A673 (cell line): ENCODE data around the gene WFIKKN1.

Experiments used
- EZH2 ChIP-seq: fragments of 200-600 bp; sonication (generic); IDR thresholded peaks from 2 replicates; pipeline ENCODE4 v1.6.1; 2017; ENCODE audit warnings: borderline replicate concordance, low read depth, mild to moderate bottlenecking, mixed read lengths, antibody characterized with exemption, low read length; ENCODE audit not compliant: poor library complexity, severe bottlenecking
- TF ChIP-seq, protein P1 (sequence below): fragments of 300-800, 200-600 bp; sonication (generic); conservative IDR thresholded peaks from 2 replicates; pipeline ENCODE4 v1.5.1; 2017; ENCODE audit warnings: low read depth, mild to moderate bottlenecking, antibody characterized with exemption, low read length, moderate library complexity, mixed read lengths

DNA sequence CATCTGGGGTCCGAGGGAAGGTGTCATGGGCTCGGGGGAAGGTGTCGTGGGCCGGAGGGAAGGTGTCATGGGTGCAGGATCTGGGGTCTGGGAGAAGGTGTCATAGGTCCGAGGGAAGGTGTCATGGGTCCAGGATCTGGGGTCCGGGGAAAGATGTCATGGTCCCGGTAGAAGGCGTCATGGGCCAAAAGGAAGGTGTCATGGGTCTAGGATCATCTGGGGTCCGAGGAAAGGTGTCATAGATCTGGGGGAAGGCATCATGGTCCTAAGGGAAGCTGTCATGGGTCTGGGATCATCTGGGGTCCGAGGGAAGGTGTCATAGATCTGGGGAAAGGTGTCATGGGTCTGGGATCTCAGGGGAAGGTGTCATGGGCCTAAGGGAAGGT is 40.0 kb upstream of the WFIKKN1 start:
- TF ChIP-seq EZH2, result no peak
- TF ChIP-seq, protein P1, sequence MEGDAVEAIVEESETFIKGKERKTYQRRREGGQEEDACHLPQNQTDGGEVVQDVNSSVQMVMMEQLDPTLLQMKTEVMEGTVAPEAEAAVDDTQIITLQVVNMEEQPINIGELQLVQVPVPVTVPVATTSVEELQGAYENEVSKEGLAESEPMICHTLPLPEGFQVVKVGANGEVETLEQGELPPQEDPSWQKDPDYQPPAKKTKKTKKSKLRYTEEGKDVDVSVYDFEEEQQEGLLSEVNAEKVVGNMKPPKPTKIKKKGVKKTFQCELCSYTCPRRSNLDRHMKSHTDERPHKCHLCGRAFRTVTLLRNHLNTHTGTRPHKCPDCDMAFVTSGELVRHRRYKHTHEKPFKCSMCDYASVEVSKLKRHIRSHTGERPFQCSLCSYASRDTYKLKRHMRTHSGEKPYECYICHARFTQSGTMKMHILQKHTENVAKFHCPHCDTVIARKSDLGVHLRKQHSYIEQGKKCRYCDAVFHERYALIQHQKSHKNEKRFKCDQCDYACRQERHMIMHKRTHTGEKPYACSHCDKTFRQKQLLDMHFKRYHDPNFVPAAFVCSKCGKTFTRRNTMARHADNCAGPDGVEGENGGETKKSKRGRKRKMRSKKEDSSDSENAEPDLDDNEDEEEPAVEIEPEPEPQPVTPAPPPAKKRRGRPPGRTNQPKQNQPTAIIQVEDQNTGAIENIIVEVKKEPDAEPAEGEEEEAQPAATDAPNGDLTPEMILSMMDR, result no peak
